A549 (cell line): ENCODE results near the gene SARM1. TPM values are rescaled to one million over a fixed set of nuclear protein-coding genes. Genes with fewer than 3 reads are reported as not detected.
A peak's percentile ranks its signal among the peaks of the same experiment; 100 is the strongest.

Experiments used
- ATAC-seq, 2 experiments: fragments of 200-7000 bp in 1 of 2; fragments of >200 bp in 1 of 2; cut with Nextera tagmentation in 1 of 2; cut with Tn5 transposase in 1 of 2; 3 replicates each; pipeline versions ENCODE4 v1.8.0 to v1.9.1; 2018 to 2020; ENCODE audit warnings: mild to moderate bottlenecking in 1 of 2, moderate library complexity in 1 of 2
- CTCF ChIA-PET: fragments of 300-600 bp; sonication (Branson Sonifier 250); formaldehyde crosslinking; extraction: SDS; loops from one replicate; lab custom pipeline; 2021; ENCODE audit warnings: antibody characterized with exemption, inconsistent platforms; lab: Yijun Ruan, JAX
- POLR2A ChIA-PET: fragments of 350-600 bp; formaldehyde crosslinking; extraction: SDS; loops from one replicate; lab custom pipeline; 2021; ENCODE audit warnings: antibody characterized with exemption, inconsistent platforms; lab: Yijun Ruan, JAX
- DNase-seq, 2 experiments: peaks; one replicate each; pipeline versions ENCODE4 v3.0.0 to v3.0.0-alpha.2; 2011 to 2016; ENCODE audit warnings: low read depth in 1 of 2, low spot score in 1 of 2
- FAIRE-seq: peaks from 2 replicates; lab custom pipeline; 2011; peaks lifted over from hg19 to GRCh38; lab: Jason Lieb, UNC
- H3K27ac ChIP-seq, 2 experiments: fragments of >200 bp; sonication (Bioruptor Twin); formaldehyde crosslinking; 3 replicates each; pipeline ENCODE4 v1.5.1; 2016 to 2017
- H3K4me1 ChIP-seq: fragments of >200 bp; sonication (Bioruptor Twin); formaldehyde crosslinking; 3 replicates; pipeline ENCODE4 v1.6.1; 2016
- H3K4me2 ChIP-seq: fragments of >200 bp; sonication (Bioruptor Twin); formaldehyde crosslinking; 3 replicates; pipeline ENCODE4 v1.6.1; 2016
- H3K4me3 ChIP-seq: fragments of >200 bp; sonication (Bioruptor Twin); formaldehyde crosslinking; 3 replicates; pipeline ENCODE4 v1.5.1; 2016
- H3K9me3 ChIP-seq: fragments of >200 bp; sonication (Bioruptor Twin); formaldehyde crosslinking; 3 replicates; pipeline ENCODE4 v1.6.1; 2016
- HMGXB4 ChIP-seq: fragments of 250-450 bp; sonication (Bioruptor Pico); IDR thresholded peaks from 2 replicates; pipeline ENCODE4 v1.5.0; 2021; ENCODE audit warnings: mild to moderate bottlenecking, moderate library complexity, borderline replicate concordance
- MAFK ChIP-seq: fragments of 450-650 bp; IDR thresholded peaks from 2 replicates; pipeline ENCODE4 v1.6.1; 2014; ENCODE audit not compliant: partially characterized antibody
- PHF8 ChIP-seq: fragments of 200-600 bp; sonication (generic); IDR thresholded peaks from 2 replicates; pipeline ENCODE4 v1.6.1; 2016; ENCODE audit warnings: low read depth, mild to moderate bottlenecking, antibody characterized with exemption, moderate library complexity, borderline replicate concordance
- ZC3H11A ChIP-seq: fragments of 450-650 bp; IDR thresholded peaks from 2 replicates; pipeline ENCODE4 v1.6.1; 2014; ENCODE audit warnings: antibody characterized with exemption, mild to moderate bottlenecking
- ZFP36 ChIP-seq: fragments of 450-650 bp; IDR thresholded peaks from 2 replicates; pipeline ENCODE4 v1.6.1; 2014; ENCODE audit warnings: borderline replicate concordance; ENCODE audit not compliant: partially characterized antibody
- WGBS: methylation state at CpG from one replicate; pipeline ENCODE4 v1.1.6; 2017; ENCODE audit errors: missing lambda C conversion rate; 5-methylcytosine and 5-hydroxymethylcytosine counted together
- polyA plus RNA-seq, 4 experiments: library from polyadenylated mRNA; depleted of rRNA in 3 of 4; stranded (reverse); fragments of >200 nt; fragmentation: RNase III in 1 of 4; extraction: RNeasy Plus Mini Kit Qiagen cat#74134 plus additional on column Dnase treatment in 1 of 4; gene quantifications; 2 replicates in 3 of 4; 3 replicates in 1 of 4; pipeline ENCODE4 v1.2.3, GENCODE V29; 2011 to 2017

SARM1 gene
- polyA plus RNA-seq, 2 of the 4 experiments (the other 2 are of a cell fraction) = 4.0 to 6.9 TPM

GRCh38 chr17:28447396-28447760 is 75.9 kb downstream of the SARM1 start:
- H3K4me3 ChIP-seq = no peak overlapping the region
- no peak overlapping the region for H3K27ac ChIP-seq
- TF ChIP-seq HMGXB4 (CRISPR knock-in tag) = no peak
- no peak for TF ChIP-seq ZC3H11A
- no peak for TF ChIP-seq ZFP36
- H3K4me1 ChIP-seq = no peaks in the 10 kb centered on the region
- peaks cover 6% of the 10 kb centered on the region; the same call in 1 of the 3 replicates for H3K9me3 ChIP-seq
- H3K4me2 ChIP-seq = no peak overlapping the region
- CTCF ChIA-PET = interaction anchor here (0.6 to 2.0 kb wide), 4 partner anchors 10 to 301 kb away, joined by 3 to 5 read pairs (median 4); no protein-coding TSS in a partner anchor
- 37% methylated on average over 5 of the region's 5 CpGs for WGBS
- FAIRE-seq = no peak
- POLR2A ChIA-PET = no interaction called here
- ATAC-seq = no peak
- DNase-seq = no peak

DNA sequence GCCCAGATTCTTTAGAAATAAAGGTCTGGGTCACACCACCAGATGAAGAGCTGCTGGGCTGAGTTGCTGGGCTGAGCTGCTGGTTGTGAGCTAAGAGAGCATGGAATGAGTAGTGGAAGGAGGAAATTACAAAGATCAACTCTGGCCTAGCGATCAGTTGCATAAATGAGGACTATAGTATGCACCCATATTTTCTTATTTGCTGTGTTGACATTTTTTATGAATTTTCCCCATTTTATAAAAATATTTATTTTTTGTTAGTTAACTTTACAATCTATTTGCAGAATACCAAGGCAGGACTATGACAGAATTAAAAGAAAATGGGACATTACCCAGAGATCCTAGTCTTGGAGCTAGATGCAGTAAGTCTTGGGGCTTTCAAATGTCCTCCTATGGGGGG is 78.4 kb downstream of the SARM1 start:
- POLR2A ChIA-PET = no interaction called here
- H3K4me1 ChIP-seq = no peaks in the 10 kb centered on the region
- TF ChIP-seq MAFK (peak; percentile 80), PHF8 (no peak)
- FAIRE-seq = peak; percentile 54
- CTCF ChIA-PET = interaction anchor here (0.6 to 2.9 kb wide), 5 partner anchors 11 to 44 kb away, joined by 3 to 10 read pairs (median 4); no protein-coding TSS in a partner anchor
- H3K9me3 ChIP-seq = peaks cover 6% of the 10 kb centered on the region; the same call in 1 of the 3 replicates
- no peak overlapping the region for H3K4me3 ChIP-seq
- 52% methylated on average over 1 of the region's 1 CpG for WGBS
- DNase-seq = no peak
- no peak overlapping the region for H3K4me2 ChIP-seq
- H3K27ac ChIP-seq = no peak overlapping the region
- no peak for ATAC-seq

Other genes with a start within 250 kb of the SARM1 start
- 90.9 and 98.7 TPM in 2 replicates for gene TMEM97, start 52.5 kb upstream of the SARM1 start, polyA plus RNA-seq (2011; rRNA removed)
- gene TMEM97, start 52.5 kb upstream of the SARM1 start, polyA plus RNA-seq (2017; fragmentation: RNase III; extraction: RNeasy Plus Mini Kit Qiagen cat#74134 plus additional on column Dnase treatment) = 65.0 to 75.6 TPM (median 70.2 TPM) in 3 replicates
- gene IFT20, start 36.2 kb upstream of the SARM1 start, polyA plus RNA-seq (2011; rRNA removed) = 58.7 and 72.1 TPM in 2 replicates
- 53.8 to 57.4 TPM (median 56.8 TPM) in 3 replicates for gene IFT20, start 36.2 kb upstream of the SARM1 start, polyA plus RNA-seq (2017; fragmentation: RNase III; extraction: RNeasy Plus Mini Kit Qiagen cat#74134 plus additional on column Dnase treatment)
- gene TNFAIP1, start 35.9 kb upstream of the SARM1 start, polyA plus RNA-seq (2011; rRNA removed) = 66.2 and 68.3 TPM in 2 replicates
- gene TNFAIP1, start 35.9 kb upstream of the SARM1 start, polyA plus RNA-seq (2017; fragmentation: RNase III; extraction: RNeasy Plus Mini Kit Qiagen cat#74134 plus additional on column Dnase treatment) = 37.4 to 38.8 TPM (median 37.4 TPM) in 3 replicates
- 132 and 162 TPM in 2 replicates for gene POLDIP2, start 14.2 kb upstream of the SARM1 start, polyA plus RNA-seq (2011; rRNA removed)
- gene POLDIP2, start 14.2 kb upstream of the SARM1 start, polyA plus RNA-seq (2017; fragmentation: RNase III; extraction: RNeasy Plus Mini Kit Qiagen cat#74134 plus additional on column Dnase treatment) = 125 to 130 TPM (median 127 TPM) in 3 replicates
- gene SEBOX, start 6.5 kb upstream of the SARM1 start, polyA plus RNA-seq (2011; rRNA removed) = not detected in 2 replicates
- gene SEBOX, start 6.5 kb upstream of the SARM1 start, polyA plus RNA-seq (2017; fragmentation: RNase III; extraction: RNeasy Plus Mini Kit Qiagen cat#74134 plus additional on column Dnase treatment) = not detected in 3 replicates
- gene VTN, start 1.4 kb upstream of the SARM1 start, polyA plus RNA-seq (2011; rRNA removed) = 10.2 and 14.2 TPM in 2 replicates
- 24.5 to 31.1 TPM (median 25.5 TPM) in 3 replicates for gene VTN, start 1.4 kb upstream of the SARM1 start, polyA plus RNA-seq (2017; fragmentation: RNase III; extraction: RNeasy Plus Mini Kit Qiagen cat#74134 plus additional on column Dnase treatment)
- gene SLC46A1, start 34.5 kb downstream of the SARM1 start, polyA plus RNA-seq (2011; rRNA removed) = 12.8 and 21.4 TPM in 2 replicates
- 21.5 to 23.8 TPM (median 23.7 TPM) in 3 replicates for gene SLC46A1, start 34.5 kb downstream of the SARM1 start, polyA plus RNA-seq (2017; fragmentation: RNase III; extraction: RNeasy Plus Mini Kit Qiagen cat#74134 plus additional on column Dnase treatment)
- 0.06 and 0.16 TPM in 2 replicates for gene SLC13A2, start 102.0 kb downstream of the SARM1 start, polyA plus RNA-seq (2011; rRNA removed)
- not detected in 3 replicates for gene SLC13A2, start 102.0 kb downstream of the SARM1 start, polyA plus RNA-seq (2017; fragmentation: RNase III; extraction: RNeasy Plus Mini Kit Qiagen cat#74134 plus additional on column Dnase treatment)
- not detected in 2 replicates for gene FOXN1, start 134.7 kb downstream of the SARM1 start, polyA plus RNA-seq (2011; rRNA removed)
- gene FOXN1, start 134.7 kb downstream of the SARM1 start, polyA plus RNA-seq (2017; fragmentation: RNase III; extraction: RNeasy Plus Mini Kit Qiagen cat#74134 plus additional on column Dnase treatment) = not detected in 3 replicates
- 50.5 and 53.5 TPM in 2 replicates for gene UNC119, start 180.9 kb downstream of the SARM1 start, polyA plus RNA-seq (2011; rRNA removed)
- gene UNC119, start 180.9 kb downstream of the SARM1 start, polyA plus RNA-seq (2017; fragmentation: RNase III; extraction: RNeasy Plus Mini Kit Qiagen cat#74134 plus additional on column Dnase treatment) = 22.8 to 27.8 TPM (median 26.0 TPM) in 3 replicates
- gene PIGS, start 199.8 kb downstream of the SARM1 start, polyA plus RNA-seq (2011; rRNA removed) = 50.0 and 53.2 TPM in 2 replicates
- 46.6 to 53.3 TPM (median 53.2 TPM) in 3 replicates for gene PIGS, start 199.8 kb downstream of the SARM1 start, polyA plus RNA-seq (2017; fragmentation: RNase III; extraction: RNeasy Plus Mini Kit Qiagen cat#74134 plus additional on column Dnase treatment)
- 6.3 and 10.1 TPM in 2 replicates for gene ALDOC, start 205.2 kb downstream of the SARM1 start, polyA plus RNA-seq (2011; rRNA removed)
- 1.7 to 1.9 TPM (median 1.9 TPM) in 3 replicates for gene ALDOC, start 205.2 kb downstream of the SARM1 start, polyA plus RNA-seq (2017; fragmentation: RNase III; extraction: RNeasy Plus Mini Kit Qiagen cat#74134 plus additional on column Dnase treatment)
- gene SPAG5, start 227.3 kb downstream of the SARM1 start, polyA plus RNA-seq (2011; rRNA removed) = 111 and 123 TPM in 2 replicates
- 106 to 111 TPM (median 107 TPM) in 3 replicates for gene SPAG5, start 227.3 kb downstream of the SARM1 start, polyA plus RNA-seq (2017; fragmentation: RNase III; extraction: RNeasy Plus Mini Kit Qiagen cat#74134 plus additional on column Dnase treatment)
- 18.7 and 22.0 TPM in 2 replicates for gene RSKR, start 242.5 kb downstream of the SARM1 start, polyA plus RNA-seq (2011; rRNA removed)
- gene RSKR, start 242.5 kb downstream of the SARM1 start, polyA plus RNA-seq (2017; fragmentation: RNase III; extraction: RNeasy Plus Mini Kit Qiagen cat#74134 plus additional on column Dnase treatment) = 5.6 to 6.6 TPM (median 5.8 TPM) in 3 replicates